Stimulated activated CD4-positive, alpha-beta T cell treated with anti-CD3 and anti-CD28 coated beads, Interleukin-15, amount 100 ng/mL, for 24 hours (primary cell): ENCODE results near the gene FGF3.

Experiments
- DNase-seq: peaks from one replicate; pipeline ENCODE4 v3.0.0-alpha.2; 2020

The FGF3 gene

DNA sequence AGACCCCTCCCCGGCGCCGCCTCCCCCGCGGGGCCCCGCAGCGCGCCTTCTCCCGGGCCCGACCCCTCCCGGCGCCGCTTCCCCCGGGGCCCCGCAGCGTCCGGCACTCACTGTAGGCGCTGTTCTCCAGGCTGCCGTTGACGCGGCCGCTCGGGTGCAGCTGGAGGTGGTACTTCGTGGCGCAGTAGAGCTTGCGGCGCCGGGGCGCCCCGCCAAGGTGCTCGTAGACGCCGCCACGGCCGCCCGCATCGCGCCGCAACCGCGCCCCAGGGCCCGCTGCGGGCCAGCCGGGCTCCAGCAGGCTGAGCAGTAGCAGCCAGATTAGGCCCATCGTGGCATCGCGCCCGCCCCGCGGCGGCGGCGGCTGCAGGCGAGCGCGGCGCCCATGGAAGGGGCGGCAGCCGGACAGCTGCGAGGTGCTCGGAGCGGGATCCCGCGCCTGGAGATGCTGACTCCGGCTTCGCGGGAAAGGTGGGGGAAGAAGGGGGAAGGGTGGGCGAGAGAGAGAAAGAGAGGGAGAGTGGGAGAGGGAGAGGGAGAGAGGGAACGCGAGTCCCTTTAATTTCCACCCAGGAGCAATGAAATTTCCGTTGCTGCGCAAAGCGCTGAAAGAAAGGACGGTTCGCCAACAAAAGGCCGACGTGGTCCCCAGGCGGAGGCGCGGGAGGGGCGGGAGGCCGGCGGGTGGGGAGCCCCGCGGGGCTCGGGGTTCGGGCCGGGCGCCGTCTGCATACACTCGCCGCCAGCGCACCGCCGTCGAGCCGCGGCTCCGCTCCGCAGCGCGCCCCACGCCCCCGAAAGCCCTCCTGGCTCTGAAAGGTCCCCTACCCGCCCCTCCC lies at the start of gene FGF3:
FGF3 (minus strand) TSS at position 814 of the 839 bp plus-strand sequence; CDS start at position 331, 483 bp downstream.
- peak; percentile 12 for DNase-seq

DNA sequence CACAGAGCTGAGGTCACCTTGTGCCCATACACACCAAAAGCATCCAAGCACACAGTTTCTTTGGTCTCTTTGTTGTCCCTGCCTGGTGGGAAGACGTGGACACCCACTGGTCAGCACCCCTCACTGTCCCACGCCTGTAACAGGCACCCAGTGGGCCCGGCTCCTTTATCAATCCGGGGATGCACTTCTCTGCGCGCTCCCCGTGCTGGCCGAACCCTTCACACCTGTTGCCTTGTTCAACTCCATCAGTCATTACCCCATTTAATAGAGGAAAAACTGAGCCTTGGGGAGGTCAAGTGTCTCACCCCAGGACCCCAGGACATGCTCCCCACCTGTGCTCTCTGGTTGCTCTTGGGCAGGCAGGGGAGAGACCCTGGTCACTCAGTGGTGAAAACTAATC lies 49.7 kb upstream of the FGF3 start:
- DNase-seq: no peak

DNA sequence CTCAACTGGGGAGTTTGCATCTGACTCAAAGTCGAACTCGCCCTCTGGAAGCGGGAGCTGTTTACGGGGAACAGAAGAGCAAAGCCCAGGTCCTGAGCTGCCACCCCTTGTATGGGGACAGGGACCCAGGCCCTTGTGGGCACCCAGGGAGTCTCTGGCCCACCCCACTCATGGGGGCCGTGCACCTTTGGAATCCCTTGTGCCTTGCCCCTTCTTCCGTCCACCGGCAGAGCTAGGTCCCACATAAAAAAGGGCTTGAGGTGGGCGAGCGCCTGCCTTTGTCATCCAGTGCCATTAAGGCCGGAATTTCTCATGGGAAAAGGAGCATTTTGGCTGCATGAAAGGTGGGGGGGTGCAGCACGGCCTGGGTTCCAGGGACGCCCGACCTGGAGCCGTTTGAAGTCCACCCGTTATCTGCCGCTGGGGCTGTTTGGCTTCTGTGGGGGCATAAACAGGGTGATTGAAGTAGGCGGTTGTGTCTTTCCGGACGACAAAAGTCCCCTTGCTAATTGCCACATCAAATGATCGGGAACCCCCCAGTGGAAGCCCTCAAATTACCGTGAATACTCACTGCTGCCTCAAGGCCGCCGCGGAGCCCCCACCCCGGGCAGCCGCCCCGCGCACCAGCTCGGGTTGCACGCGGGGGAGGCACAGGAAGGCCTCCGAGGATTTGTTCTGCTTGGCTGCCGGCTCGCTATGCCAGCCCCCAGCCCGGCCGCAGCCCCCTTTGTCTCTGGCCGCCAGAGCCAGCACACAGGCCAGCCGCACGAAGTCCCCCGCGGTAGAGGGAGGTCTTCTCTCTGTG lies 49.0 kb upstream of the FGF3 start:
- DNase-seq: no peak

DNA sequence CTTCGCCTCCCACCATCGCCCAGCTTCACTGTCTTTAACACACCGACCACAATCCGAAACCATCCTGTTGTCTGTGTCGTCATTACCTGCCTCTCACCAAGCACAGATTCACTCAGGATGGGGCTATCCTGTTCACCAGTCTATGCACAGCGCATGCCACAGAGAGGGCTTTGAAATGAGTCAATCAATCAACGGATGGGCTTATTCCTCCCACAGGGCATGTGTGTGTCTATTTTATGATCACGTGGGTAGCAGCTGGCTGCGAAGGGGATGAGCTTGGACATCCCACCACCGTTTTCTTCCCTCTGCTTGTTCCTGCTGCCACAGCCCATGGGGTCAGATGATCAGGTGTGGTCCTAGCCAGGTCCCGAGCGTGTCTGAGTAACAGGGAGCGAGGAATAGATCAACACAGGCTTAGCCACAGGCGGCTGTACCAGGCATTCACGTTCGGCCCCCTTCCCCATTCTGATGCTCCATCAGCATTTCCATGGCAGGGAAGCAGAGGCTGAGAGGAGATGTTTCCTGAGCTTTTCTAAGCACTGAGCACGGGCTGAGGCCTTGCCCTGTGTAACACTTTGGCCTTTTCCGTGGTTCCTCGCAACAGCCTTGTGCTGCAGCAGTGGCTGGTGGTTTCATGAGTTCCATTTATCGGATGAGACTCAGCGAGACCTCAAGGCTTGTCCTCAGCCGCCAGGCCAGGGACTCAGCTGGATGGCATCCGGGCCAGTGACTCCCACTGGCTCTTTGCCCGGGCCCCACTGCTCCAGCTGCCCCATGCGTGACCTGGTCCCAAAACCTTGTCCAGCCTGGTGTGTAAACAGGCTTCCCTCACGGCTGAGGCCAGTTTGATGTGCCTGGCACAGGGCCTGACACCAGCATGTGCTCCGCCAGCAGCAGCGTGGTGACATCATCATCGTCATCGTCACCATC lies 48.1 kb upstream of the FGF3 start:
- DNase-seq: no peak

DNA sequence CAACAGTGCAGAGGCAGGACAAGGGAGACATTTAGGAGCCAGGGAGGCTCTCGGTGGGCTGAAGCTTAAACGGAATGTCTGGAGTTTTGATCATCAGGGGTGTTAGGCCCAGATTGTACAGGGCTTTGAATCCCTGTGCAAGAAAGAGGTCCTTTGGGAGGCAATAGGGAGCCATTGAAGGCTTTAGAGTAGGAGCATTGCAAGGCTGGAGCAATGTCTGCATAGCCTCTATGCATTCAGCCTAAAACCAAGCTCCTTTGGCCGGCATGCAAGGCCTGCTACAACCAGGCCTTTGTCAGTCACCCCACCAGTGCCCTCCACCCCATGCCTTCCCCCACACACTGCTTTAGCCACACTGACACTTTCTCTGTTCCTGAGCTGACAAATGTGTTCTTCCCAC lies 47.4 kb upstream of the FGF3 start:
- DNase-seq: no peak

DNA sequence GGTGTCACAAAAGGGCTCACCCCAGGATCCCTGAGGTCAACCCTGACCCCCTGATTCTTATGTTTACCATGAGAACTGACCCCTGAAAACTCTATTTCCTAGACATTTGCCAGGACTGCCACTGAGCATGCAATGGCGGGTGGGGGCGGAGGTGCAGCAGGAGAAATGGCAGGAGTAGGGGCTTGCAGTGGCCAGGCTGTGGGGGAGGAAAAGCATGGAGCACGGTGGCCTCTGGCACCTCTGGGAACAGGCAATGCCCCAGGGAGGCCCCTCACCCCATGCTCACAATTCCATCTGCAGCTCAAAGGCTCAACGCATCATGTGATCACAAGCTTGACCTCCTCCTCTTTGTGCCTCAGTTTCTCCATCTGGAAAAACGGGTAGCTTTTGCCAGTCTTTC lies 46.5 kb upstream of the FGF3 start:
- no peak for DNase-seq

DNA sequence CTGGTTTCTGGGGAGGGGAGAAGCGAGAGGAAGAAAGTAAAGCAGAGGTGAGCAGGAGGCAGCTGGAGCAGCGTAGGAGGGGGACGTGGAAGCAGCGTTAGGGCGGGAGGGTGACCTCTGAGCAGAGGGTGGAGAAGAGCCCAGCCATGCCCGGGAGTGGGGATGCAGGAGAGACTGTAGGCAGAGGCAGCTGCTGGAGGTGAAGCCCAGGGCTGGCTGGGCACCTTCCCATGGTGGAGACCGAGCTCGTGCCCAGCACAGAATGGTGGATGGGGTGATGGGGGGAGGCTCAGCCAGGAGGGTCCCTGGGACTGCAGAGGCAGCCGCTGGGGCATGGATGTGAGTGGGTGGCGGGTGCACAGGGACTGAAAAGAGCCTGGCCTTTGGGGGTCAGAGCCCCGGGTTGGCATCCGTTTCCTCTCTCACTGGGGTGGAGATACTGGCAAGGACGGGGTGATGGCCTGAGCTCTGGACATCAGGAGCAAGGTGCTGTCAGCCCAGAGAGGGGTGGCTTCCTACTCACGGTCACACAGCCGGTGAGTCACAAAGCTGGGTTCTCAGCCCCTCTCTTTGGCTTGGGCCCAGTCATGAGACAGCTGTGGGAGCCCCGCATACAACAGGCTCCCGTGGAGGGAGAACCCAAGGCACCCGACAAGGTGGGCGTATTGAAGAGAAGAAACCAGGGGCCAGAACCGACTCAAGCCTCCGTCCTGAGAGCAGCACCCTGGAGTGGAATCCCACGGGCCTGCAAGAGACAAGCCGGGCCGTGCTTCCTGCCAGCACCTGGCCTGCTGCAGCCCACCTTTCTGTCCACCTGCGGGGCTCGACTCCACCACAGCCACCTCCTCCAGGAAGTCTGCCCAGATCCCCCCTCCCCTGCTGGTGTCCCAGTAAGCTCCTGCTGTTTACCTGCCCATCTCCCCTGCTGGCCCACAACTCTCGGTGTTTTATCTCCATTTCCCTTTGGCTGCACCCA lies 45.8 kb upstream of the FGF3 start:
- no peak for DNase-seq

DNA sequence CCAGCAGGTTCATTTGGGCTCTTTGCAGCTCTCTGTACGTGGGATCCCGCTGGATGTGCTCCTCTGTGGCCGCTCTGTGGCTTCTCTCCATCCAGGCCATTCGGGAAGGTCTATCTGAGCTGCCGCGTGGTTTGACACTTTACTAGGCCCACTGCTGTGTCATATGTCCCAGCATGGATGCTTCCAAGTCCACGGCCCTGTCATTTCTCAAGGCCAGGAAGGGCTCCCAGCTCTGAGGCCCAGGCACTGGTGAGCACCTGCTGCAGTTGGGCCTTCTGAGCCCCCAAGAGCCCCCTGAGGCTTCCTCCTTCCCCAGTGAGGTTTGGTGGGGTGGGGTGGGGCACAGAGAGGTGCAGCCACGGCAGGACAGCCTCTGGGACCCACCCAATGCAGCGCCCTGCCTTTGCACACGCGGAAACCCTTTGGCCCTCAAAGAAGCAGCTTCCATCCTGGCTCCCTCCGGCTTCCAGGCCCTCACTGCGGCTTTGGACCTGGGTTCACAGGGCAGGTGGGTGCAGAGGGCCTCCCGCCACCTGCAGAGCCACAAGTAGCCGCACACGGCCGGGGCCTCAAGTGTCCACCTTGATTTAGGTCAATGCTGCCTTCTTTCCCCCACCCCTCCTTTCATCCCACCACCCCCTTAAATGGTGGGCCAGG lies 44.5 kb upstream of the FGF3 start:
- no peak for DNase-seq

DNA sequence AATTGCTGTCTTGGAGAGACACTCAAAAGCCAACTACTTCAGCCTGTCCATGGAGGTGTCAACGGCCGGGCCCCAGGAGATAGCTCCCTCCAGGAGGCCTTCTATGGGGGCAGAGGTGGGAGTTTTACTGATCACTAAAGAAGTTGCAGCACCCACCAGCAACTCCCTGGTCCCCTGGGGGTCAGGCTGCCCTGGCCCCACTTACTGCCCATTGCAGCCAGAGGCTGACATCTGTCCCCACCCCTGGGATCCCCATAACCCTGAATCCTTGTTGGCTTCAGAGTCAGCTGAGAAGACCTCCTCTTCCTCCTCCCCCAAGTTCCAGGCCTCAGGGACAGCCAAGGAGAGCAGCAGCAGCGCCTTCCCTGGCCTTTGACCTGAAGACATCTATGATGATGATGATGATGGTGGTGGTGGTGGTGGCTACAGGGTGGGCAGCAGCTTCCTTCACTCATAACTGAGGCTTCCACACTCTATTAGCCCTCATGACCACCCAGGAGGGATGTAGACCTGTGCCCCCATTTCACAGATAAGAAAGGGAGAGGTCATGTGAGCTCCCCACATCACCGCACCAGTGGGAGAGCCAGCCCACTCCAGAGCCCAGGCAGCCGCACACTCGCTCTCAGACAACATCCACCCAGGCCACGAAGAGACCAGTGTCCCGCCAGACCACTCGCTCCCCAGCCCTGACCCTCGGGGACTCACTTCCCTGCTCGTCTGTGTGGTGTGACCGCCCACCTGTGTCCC lies 43.8 kb upstream of the FGF3 start:
- DNase-seq: no peak

DNA sequence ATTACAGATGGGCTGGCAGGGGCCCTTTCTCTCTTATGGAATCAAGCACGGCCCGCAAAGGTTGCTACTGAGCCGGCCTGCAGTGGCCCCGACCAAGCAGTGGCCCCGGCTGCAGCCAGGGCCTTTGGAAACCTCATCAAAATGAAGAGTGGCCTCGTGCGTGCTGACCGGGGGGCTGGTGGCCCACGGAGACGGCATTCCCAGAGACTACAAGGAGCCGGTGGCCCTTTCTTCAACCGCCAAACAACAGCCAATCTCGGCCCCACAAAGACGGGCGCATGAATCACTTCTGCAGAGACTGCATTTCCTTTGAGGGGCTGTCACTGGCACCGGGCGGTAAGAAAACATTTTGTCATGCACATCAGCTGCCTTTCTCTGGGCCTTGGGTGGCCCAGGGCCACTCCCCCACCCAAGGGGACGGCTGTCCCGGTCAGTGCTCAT lies 43.1 kb upstream of the FGF3 start:
- no peak for DNase-seq

DNA sequence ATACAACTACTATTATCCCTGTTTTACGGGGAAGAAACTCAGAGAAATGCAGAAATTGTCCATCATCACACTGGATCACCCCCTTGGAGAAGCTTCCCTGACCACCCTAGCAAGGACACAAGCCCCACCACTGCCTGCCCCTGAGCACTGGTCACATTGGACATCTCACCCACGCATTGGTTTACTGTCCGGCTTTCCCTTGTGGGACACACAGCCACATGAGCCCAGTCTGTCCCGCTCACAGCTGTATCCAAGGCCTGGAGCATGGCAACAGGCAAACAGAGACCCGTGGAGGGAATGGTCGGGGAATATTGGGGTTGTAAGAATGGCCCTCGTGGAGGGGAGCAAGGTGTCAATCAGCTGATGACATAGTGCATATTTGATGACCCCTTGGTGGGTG lies 42.7 kb upstream of the FGF3 start:
- DNase-seq: no peak

DNA sequence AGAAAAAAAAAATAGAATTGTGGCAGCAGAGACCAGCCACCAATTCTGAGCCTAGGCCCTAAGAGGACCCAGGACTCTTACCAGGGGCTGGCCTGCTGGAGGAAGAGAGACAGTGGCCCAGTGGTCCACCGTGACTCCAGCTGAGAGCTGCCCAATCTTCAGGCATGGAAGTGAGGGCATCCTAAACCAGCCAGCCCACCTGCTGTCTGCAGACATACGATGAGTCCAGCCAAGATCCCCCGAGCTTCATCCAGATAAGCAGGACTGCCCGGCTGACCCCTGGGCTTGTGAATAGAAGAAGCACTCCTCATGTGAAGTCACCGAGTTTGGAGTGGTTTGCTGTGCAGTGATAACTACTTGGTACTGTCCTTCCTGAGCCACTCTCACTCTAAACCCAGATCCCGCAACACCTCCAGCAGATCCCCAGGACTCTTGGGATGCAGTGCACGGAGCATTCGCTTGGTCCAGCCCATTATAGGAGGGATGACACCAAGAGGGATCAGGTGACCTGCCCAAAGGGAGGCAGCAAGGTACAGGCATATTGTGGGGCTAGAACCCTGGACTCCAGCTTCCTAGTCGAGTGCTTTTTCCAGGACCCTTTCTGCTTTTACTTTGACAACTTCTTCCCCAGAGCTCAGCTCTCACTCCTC lies 41.7 kb upstream of the FGF3 start:
- no peak for DNase-seq

DNA sequence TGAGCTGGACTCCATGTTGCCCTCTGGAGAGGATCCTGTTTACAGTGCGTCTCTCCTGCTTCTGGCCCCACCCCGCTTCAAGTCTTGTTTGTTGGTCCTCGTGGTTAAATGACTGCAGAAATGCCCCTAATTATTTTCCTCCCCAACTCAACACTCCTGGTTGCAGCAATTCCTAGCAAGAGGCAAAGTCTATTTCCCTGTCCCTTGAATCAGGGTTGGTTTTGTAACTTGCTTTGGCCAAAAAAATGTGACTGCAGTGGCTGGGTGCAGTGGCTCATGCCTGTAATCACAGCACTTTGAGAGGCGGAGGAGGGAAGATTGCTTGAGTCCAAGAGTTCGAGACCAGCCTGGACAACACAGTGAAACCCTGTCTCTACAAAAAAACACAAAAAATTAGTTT lies 41.0 kb upstream of the FGF3 start:
- no peak for DNase-seq

DNA sequence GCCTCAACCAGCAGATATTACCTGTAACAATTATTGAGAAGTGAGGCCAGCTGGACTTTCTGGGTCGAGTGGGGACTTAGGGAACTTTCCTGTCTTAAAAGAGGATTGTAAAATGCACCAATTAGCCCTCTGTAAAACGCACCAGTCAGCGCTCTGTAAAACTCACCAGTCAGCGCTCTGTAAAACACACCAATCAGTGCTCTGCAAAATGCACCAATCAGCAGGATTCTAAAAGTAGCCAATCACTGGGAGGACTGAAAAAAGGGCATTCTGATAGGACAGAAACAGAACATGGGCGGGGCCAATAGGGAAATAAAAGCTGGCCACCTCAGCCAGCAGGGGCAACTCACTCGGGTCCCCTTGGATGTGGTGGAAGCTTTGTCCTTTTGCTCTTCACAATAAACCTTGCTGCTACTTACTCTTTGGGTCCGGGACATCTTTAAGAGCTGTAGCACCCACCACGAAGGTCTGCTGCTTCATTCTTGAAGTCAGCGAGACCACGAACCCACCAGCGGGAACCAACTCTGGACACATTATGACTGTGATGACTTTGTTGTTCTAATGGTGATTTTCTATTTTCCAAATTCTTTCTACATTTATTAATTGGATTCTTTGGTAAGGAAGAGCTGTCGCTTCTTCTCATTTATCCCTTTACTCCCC lies 40.2 kb upstream of the FGF3 start:
- DNase-seq: no peak

DNA sequence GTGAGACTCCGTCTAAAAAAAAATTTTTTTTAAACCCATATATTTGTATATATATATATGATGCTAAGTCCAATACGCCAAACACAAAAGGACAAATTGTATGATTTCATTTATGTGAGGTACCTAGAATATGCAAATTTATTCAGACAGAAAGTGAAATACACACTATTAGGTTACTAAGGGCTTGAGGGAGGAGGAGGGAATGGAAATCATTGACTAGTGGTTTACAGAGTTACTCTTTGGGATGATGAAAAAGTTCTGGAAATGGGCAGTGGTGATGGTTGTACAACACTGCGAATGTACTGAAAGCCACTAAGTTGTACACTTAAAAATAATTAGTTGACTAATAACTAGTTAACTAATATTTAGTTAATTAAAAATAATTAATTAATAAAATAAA lies 36.2 kb upstream of the FGF3 start:
- DNase-seq: no peak

DNA sequence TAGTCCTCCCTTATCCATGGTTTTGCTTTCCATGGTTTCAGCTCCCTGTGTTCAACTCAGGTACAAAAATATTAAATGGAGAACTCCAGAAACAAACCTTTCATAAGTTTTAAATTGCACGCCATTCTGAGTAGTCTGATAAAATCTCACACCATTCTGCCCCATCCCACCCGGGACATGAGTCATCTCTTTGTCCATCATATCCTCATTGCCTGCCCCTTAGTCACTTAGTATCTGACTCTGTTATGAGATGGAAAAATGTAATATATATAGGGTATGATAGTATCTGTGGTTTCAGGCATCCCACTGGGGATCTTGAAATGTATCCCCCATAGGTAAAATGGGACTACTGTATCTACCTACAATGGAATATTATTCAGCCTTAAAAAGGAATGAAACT lies 35.5 kb upstream of the FGF3 start:
- no peak for DNase-seq

DNA sequence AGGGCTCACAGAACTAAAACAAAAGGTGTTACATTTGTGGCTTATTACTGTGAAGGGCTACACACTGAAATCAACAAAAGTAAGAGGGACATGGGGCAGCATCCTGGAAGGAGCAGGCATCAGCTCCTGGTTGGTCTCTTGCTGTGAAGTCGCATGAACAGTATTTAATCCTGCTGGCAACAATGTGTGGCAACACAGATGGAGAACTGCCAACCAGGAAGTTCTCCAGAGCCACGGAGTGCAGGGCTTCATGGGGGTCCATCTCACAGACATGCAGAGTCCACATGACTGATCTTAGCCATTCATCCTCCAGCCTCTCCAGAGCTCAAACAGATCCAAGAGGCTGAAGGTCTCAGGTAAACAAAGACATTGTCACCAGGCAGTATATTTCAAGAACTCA lies 32.8 kb upstream of the FGF3 start:
- DNase-seq: no peak

DNA sequence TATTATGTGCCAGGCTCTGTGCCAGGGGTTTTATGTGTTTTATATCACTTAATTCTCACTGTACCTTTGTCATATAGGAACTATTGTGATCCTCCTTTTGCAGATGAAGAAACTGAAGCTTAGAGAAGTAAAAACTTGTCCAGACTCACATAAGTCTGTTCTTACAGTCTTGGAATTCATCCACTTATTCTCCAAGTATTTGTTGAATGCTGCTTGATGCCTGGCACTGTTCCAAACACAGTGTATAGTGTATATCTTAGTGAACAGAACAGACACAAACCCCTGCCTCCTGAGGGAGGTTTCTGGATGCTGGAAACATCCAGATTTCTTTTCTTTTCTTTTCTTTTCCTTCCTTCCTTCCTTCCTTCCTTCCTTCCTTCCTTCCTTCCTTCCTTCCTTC lies 29.0 kb upstream of the FGF3 start:
- DNase-seq: no peak

DNA sequence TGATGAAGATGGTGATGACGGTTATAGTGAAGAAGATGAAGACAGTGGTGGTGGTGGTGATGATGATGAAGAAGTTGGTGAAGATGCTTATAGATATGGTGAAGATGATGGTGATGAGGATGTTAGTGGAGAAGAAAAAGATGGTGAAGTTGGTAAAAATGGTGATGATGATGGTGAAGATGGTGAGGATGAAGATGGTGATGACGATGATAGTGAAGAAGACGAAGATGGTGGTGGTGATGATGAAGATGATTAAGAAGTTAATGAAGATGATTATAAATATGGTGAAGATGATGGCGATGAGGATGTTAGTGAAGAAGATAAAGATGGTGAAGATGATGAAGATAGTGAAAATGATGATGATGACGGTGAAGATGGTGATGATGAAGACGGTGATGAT lies 25.2 kb upstream of the FGF3 start:
- no peak for DNase-seq
